ENCODE results near the gene RERE.

GRCh38 chr1:8516278-8516777 is 301.1 kb downstream of the RERE start:
- TF ChIP-seq CTCF (IDR thresholded peaks at IDR 0.05; ENCODE audit: insufficient read depth, low read depth, low read length) (no peak), EZH2 (IDR thresholded peaks at IDR 0.05; ENCODE audit: insufficient read depth, low read length) (no peak)
